Smooth muscle cell (in vitro differentiated cells): ENCODE results near the gene OOSP1. TPM values are rescaled to one million over a fixed set of nuclear protein-coding genes. Genes with fewer than 3 reads are reported as not detected.

Experiments
- DNase-seq: peaks from one replicate; lab custom pipeline; 2025; ENCODE audit not compliant: unreplicated experiment; lab: John Stamatoyannopoulos, UW
- H2AFZ ChIP-seq: fragments of 200-600 bp; sonication (generic); 2 replicates; pipeline ENCODE4 v1.6.0; 2016; ENCODE audit warnings: antibody characterized with exemption, low read depth, mild to moderate bottlenecking
- H3F3A ChIP-seq: fragments of 200-600 bp; sonication (generic); 2 replicates; pipeline ENCODE4 v1.6.0; 2017; ENCODE audit warnings: antibody characterized with exemption, low read depth
- H3K27ac ChIP-seq: fragments of 200-600 bp; sonication (generic); 2 replicates; pipeline ENCODE4 v1.5.1; 2016; ENCODE audit warnings: low read depth, mild to moderate bottlenecking
- H3K27me3 ChIP-seq: fragments of 200-600 bp; sonication (generic); 2 replicates; pipeline ENCODE4 v1.6.1; 2016; ENCODE audit warnings: low read depth, mild to moderate bottlenecking
- H3K36me3 ChIP-seq: fragments of 200-600 bp; sonication (generic); 2 replicates; pipeline ENCODE4 v1.5.1; 2016; ENCODE audit warnings: low read depth
- H3K4me1 ChIP-seq: fragments of 200-600 bp; sonication (generic); 2 replicates; pipeline ENCODE4 v1.5.1; 2016; ENCODE audit warnings: low read depth
- H3K4me2 ChIP-seq: fragments of 200-600 bp; sonication (generic); 2 replicates; pipeline ENCODE4 v1.6.0; 2016; ENCODE audit warnings: mild to moderate bottlenecking
- H3K4me3 ChIP-seq: fragments of 200-600 bp; sonication (generic); 2 replicates; pipeline ENCODE4 v1.5.1; 2016; ENCODE audit warnings: mild to moderate bottlenecking
- H3K79me2 ChIP-seq: fragments of 200-600 bp; sonication (generic); 2 replicates; pipeline ENCODE4 v1.6.0; 2016; ENCODE audit warnings: low read depth, mild to moderate bottlenecking
- H3K9ac ChIP-seq: fragments of 200-600 bp; sonication (generic); 2 replicates; pipeline ENCODE4 v1.6.0; 2016; ENCODE audit warnings: low read depth
- H3K9me3 ChIP-seq: fragments of 200-600 bp; sonication (generic); replicated peaks from 2 replicates; pipeline ENCODE4 v1.5.1; 2016; ENCODE audit warnings: low read depth
- H4K20me1 ChIP-seq: fragments of 200-600 bp; sonication (generic); 2 replicates; pipeline ENCODE4 v1.6.0; 2016; ENCODE audit warnings: low read depth
- WGBS: methylation state at CpG from one replicate; pipeline ENCODE4 v1.1.7; 2016; ENCODE audit warnings: low lambda C conversion rate; 5-methylcytosine and 5-hydroxymethylcytosine counted together
- polyA plus RNA-seq: library from polyadenylated mRNA; unstranded; fragments of >200 nt; fragmentation: Nextera tagmentation; extraction: Ambion mirVana; gene quantifications from 2 replicates; pipeline ENCODE4 v1.2.1, GENCODE V29; 2016
- total RNA-seq: library from RNA; depleted of rRNA; stranded (reverse); fragments of >200 nt; gene quantifications from 2 replicates; pipeline ENCODE4 v1.2.3, GENCODE V29; 2014
- TF ChIP-seq, protein P1 (sequence below): fragments of 200-600 bp; sonication (generic); IDR thresholded peaks from 2 replicates; pipeline ENCODE4 v1.5.1; 2017; ENCODE audit warnings: borderline replicate concordance, mild to moderate bottlenecking, antibody characterized with exemption; ENCODE audit not compliant: insufficient read depth, poor library complexity, severe bottlenecking

Gene OOSP1
- total and polyA plus RNA-seq, 2 experiments from 2014 or later = not detected

DNA sequence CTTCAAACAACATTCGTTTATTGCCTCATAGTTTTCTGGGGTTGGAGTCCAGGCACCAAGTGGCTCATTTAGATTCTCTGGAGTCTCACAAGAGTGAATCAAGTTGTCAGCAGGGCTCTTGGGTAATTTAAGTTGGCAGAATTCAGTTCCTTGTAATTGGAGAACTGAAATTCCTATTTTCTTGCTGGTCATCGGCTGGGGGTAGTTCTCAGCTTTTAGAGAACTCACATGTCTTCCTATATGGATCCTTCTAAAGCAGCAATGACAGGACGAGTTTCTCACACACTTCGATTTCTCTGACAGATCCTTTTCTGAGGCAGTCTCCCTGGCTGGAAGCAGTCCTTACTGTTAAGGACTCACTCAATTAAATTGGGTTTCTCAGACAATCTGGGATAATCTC lies 61.5 kb downstream of the OOSP1 start:
- H3K9ac ChIP-seq = no peak overlapping the region
- no peak overlapping the region for H3K27ac ChIP-seq
- no peaks in the 10 kb centered on the region for H3K9me3 ChIP-seq
- no peaks in the 10 kb centered on the region for H3K4me1 ChIP-seq
- H4K20me1 ChIP-seq = no peaks in the 10 kb centered on the region
- no peak overlapping the region for H2AFZ ChIP-seq
- TF ChIP-seq, protein P1, sequence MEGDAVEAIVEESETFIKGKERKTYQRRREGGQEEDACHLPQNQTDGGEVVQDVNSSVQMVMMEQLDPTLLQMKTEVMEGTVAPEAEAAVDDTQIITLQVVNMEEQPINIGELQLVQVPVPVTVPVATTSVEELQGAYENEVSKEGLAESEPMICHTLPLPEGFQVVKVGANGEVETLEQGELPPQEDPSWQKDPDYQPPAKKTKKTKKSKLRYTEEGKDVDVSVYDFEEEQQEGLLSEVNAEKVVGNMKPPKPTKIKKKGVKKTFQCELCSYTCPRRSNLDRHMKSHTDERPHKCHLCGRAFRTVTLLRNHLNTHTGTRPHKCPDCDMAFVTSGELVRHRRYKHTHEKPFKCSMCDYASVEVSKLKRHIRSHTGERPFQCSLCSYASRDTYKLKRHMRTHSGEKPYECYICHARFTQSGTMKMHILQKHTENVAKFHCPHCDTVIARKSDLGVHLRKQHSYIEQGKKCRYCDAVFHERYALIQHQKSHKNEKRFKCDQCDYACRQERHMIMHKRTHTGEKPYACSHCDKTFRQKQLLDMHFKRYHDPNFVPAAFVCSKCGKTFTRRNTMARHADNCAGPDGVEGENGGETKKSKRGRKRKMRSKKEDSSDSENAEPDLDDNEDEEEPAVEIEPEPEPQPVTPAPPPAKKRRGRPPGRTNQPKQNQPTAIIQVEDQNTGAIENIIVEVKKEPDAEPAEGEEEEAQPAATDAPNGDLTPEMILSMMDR = no peak
- 57% methylated on average over 4 of the region's 4 CpGs for WGBS
- H3F3A ChIP-seq = no peaks in the 10 kb centered on the region
- no peak overlapping the region for H3K4me2 ChIP-seq
- no peak overlapping the region for H3K4me3 ChIP-seq
- H3K79me2 ChIP-seq = no peaks in the 10 kb centered on the region
- H3K27me3 ChIP-seq = no peaks in the 10 kb centered on the region
- no peak for DNase-seq
- H3K36me3 ChIP-seq = no peaks in the 10 kb centered on the region

DNA sequence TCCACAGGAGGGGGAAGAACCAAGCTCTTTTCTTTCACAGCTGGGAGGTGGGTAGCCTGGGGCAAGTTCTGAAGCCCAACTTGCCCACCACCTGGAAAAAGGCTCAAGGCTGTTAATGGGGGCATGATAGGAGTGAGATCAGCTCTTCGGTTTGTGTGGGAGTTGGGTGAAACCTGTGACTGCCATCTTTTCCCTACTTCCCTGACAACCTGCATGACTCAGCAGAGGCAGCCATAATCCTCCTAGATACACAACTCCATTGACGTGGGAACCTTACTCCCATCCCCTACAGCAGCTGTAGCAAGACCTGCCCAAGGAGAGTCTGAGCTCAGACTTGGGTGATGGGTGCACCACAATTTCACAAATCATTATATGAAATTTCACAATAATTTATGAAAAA lies 65.5 kb downstream of the OOSP1 start:
- no peak overlapping the region for H2AFZ ChIP-seq
- H3F3A ChIP-seq = no peaks in the 10 kb centered on the region
- no peak for DNase-seq
- H3K27me3 ChIP-seq = no peaks in the 10 kb centered on the region
- no peak overlapping the region for H3K27ac ChIP-seq
- no peaks in the 10 kb centered on the region for H3K36me3 ChIP-seq
- no peaks in the 10 kb centered on the region for H3K79me2 ChIP-seq
- WGBS = 66% methylated on average over 2 of the region's 2 CpGs
- H3K4me3 ChIP-seq = no peak overlapping the region
- no peak overlapping the region for H3K4me2 ChIP-seq
- H4K20me1 ChIP-seq = no peaks in the 10 kb centered on the region
- H3K9ac ChIP-seq = no peak overlapping the region
- TF ChIP-seq, protein P1 = no peak
- H3K9me3 ChIP-seq = no peaks in the 10 kb centered on the region
- H3K4me1 ChIP-seq = no peaks in the 10 kb centered on the region

DNA sequence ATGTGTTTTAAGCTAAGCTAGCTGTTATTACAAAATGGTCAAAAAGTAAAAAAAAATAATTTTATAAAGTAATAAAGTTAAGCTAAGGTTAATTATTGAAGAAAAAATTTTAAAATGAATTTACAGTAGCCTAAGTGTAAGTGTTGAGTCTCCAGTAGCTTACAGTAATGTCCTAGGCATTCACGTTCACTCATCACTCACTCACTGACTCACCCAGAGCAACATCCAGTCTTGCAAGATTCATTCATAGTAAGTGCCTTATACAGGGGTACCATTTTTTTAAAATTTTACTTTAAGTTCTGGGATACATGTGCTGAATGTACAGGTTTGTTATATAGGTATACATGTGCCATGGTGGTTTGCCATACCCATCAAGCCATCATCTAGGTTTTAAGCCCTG lies 67.1 kb downstream of the OOSP1 start:
- H3K9ac ChIP-seq = no peak overlapping the region
- WGBS = 78% methylated on average over 1 of the region's 1 CpG
- TF ChIP-seq, protein P1 = no peak
- no peaks in the 10 kb centered on the region for H3F3A ChIP-seq
- H2AFZ ChIP-seq = no peak overlapping the region
- no peaks in the 10 kb centered on the region for H3K4me1 ChIP-seq
- no peaks in the 10 kb centered on the region for H3K9me3 ChIP-seq
- no peak overlapping the region for H3K4me2 ChIP-seq
- no peaks in the 10 kb centered on the region for H3K36me3 ChIP-seq
- no peak for DNase-seq
- no peaks in the 10 kb centered on the region for H3K27me3 ChIP-seq
- H3K79me2 ChIP-seq = no peaks in the 10 kb centered on the region
- no peak overlapping the region for H3K4me3 ChIP-seq
- no peaks in the 10 kb centered on the region for H4K20me1 ChIP-seq
- H3K27ac ChIP-seq = no peak overlapping the region

Other genes with a start within 250 kb of the OOSP1 start
- not detected in 2 replicates for gene OR10V1, start 224.6 kb upstream of the OOSP1 start, total RNA-seq
- gene OR10V1, start 224.6 kb upstream of the OOSP1 start, polyA plus RNA-seq = not detected in 2 replicates
- 41.0 and 52.2 TPM in 2 replicates for gene STX3, start 183.1 kb upstream of the OOSP1 start, total RNA-seq
- 24.1 and 26.6 TPM in 2 replicates for gene STX3, start 183.1 kb upstream of the OOSP1 start, polyA plus RNA-seq
- gene MRPL16, start 127.7 kb upstream of the OOSP1 start, total RNA-seq = 23.7 and 32.9 TPM in 2 replicates
- gene MRPL16, start 127.7 kb upstream of the OOSP1 start, polyA plus RNA-seq = 45.7 and 48.9 TPM in 2 replicates
- gene CBLIF, start 92.9 kb upstream of the OOSP1 start, total RNA-seq = not detected in 2 replicates
- gene CBLIF, start 92.9 kb upstream of the OOSP1 start, polyA plus RNA-seq = not detected in 2 replicates
- gene TCN1, start 71.9 kb upstream of the OOSP1 start, total RNA-seq = 4.3 and 11.1 TPM in 2 replicates
- not detected in 2 replicates for gene TCN1, start 71.9 kb upstream of the OOSP1 start, polyA plus RNA-seq
- not detected in 2 replicates for gene OOSP3, start 59.6 kb upstream of the OOSP1 start, total RNA-seq
- gene OOSP3, start 59.6 kb upstream of the OOSP1 start, polyA plus RNA-seq = not detected in 2 replicates
- gene OOSP4A, start 25.6 kb downstream of the OOSP1 start, total RNA-seq = not detected in 2 replicates
- gene OOSP4A, start 25.6 kb downstream of the OOSP1 start, polyA plus RNA-seq = not detected in 2 replicates
- not detected in 2 replicates for gene OOSP4B, start 78.7 kb downstream of the OOSP1 start, total RNA-seq
- gene OOSP4B, start 78.7 kb downstream of the OOSP1 start, polyA plus RNA-seq = not detected in 2 replicates
- not detected in 2 replicates for gene OOSP2, start 102.0 kb downstream of the OOSP1 start, total RNA-seq
- not detected in 2 replicates for gene OOSP2, start 102.0 kb downstream of the OOSP1 start, polyA plus RNA-seq
- gene MS4A3, start 118.2 kb downstream of the OOSP1 start, total RNA-seq = not detected in 2 replicates
- gene MS4A3, start 118.2 kb downstream of the OOSP1 start, polyA plus RNA-seq = not detected in 2 replicates
- not detected in 2 replicates for gene MS4A2, start 150.2 kb downstream of the OOSP1 start, total RNA-seq
- gene MS4A2, start 150.2 kb downstream of the OOSP1 start, polyA plus RNA-seq = not detected in 2 replicates
- gene MS4A6A, start 244.7 kb downstream of the OOSP1 start, total RNA-seq = not detected in 2 replicates
- gene MS4A6A, start 244.7 kb downstream of the OOSP1 start, polyA plus RNA-seq = not detected in 2 replicates